ENCODE results near the gene UBE2E2.

UBE2E2 gene

DNA sequence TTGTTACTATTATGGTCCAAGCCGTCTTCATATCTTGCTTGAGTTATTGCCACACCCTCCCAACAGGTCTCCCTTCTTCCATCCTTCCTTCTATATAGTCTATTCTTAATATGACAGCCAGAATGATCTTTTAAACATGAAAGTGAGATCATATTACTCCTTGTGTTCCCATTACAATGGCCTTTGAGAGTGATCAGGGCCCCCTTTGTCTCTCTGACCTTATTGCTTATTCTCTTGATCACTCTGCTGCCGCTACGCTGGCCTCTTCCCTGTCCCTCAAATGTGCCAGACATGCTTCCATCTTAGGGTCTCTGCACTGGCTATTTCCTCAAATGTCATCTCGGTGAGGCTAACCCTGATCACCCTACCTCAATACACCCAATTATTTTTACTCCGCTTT lies 38.1 kb downstream of the UBE2E2 start:
- Mint-ChIP-seq H3K27ac (no peak overlapping the region), H3K27me3 (ENCODE audit: low read depth) (no peaks in the 10 kb centered on the region), H3K36me3 (ENCODE audit: low read depth) (no peaks in the 10 kb centered on the region), H3K9me3 (no peaks in the 10 kb centered on the region), H3K4me1 (peaks cover 19% of the 10 kb centered on the region), H3K4me3 (no peak overlapping the region)
- TF ChIP-seq, protein P1, sequence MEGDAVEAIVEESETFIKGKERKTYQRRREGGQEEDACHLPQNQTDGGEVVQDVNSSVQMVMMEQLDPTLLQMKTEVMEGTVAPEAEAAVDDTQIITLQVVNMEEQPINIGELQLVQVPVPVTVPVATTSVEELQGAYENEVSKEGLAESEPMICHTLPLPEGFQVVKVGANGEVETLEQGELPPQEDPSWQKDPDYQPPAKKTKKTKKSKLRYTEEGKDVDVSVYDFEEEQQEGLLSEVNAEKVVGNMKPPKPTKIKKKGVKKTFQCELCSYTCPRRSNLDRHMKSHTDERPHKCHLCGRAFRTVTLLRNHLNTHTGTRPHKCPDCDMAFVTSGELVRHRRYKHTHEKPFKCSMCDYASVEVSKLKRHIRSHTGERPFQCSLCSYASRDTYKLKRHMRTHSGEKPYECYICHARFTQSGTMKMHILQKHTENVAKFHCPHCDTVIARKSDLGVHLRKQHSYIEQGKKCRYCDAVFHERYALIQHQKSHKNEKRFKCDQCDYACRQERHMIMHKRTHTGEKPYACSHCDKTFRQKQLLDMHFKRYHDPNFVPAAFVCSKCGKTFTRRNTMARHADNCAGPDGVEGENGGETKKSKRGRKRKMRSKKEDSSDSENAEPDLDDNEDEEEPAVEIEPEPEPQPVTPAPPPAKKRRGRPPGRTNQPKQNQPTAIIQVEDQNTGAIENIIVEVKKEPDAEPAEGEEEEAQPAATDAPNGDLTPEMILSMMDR (IDR thresholded peaks at IDR 0.05; ENCODE audit: unreplicated experiment in 3 of 3): no peak

DNA sequence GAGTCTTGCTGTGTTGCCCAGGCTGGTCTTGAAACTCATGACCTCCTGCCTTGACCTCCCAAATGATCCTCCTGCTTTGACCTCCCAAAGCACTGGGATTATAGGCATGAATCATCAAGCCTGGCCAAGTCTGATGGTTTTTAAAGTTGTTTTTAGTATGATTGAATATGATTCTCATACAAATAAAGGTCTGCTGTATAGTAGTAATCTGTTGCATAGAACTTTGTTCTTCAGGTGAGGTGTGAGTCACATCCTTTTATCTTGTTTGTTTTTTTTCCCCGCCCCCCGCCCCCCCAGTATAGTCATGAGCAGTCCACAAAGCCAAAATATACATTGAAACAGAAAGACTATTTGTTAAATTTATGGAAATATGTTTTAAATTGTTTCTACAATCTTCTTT lies 39.0 kb downstream of the UBE2E2 start:
- no peak overlapping the region for H3K27ac Mint-ChIP-seq
- peaks cover 14% of the 10 kb centered on the region for H3K4me1 Mint-ChIP-seq
- H3K9me3 Mint-ChIP-seq: no peaks in the 10 kb centered on the region
- no peak overlapping the region for H3K4me3 Mint-ChIP-seq
- TF ChIP-seq, protein P1 (IDR thresholded peaks at IDR 0.05; ENCODE audit: unreplicated experiment in 3 of 3): no peak
- no peaks in the 10 kb centered on the region for H3K27me3 Mint-ChIP-seq (ENCODE audit: low read depth)
- no peaks in the 10 kb centered on the region for H3K36me3 Mint-ChIP-seq (ENCODE audit: low read depth)

DNA sequence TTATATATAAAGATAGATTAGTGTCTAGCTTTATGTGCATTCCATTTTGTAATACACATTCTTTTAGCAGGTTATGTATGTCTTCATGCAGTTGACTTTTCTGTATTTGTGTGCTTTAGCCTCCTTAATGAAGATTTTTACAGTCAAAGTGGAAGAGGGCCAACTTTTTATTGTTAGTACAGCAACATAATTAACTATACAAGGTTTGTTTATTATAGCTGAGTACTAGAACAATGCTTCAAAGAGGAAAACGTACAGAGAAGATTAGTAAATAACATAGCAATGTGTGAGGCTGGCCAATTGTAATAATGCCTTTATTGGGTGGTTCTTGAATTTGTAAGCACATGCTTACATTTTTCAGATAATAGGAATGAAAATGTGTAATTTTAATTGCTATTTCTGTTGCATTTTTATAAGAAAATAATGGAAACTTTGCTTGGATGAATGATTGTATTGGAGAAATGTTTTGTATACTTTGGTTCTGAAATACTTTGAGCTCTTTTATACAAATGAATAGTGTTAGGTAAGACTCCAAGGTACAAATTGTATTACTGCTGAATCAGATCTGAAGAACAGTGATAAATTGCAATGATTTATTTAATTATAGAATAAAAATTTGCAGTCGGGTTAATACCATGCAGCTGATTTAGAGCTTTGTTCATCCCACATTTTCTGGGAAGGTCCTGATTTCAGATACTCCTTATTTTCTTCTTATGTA lies 41.4 kb downstream of the UBE2E2 start:
- Mint-ChIP-seq H3K4me1 (peaks cover 10% of the 10 kb centered on the region), H3K27me3 (ENCODE audit: low read depth) (no peaks in the 10 kb centered on the region), H3K36me3 (ENCODE audit: low read depth) (no peaks in the 10 kb centered on the region), H3K4me3 (no peak overlapping the region), H3K27ac (no peak overlapping the region), H3K9me3 (no peaks in the 10 kb centered on the region)
- TF ChIP-seq, protein P1 (IDR thresholded peaks at IDR 0.05; ENCODE audit: unreplicated experiment in 3 of 3): no peak

DNA sequence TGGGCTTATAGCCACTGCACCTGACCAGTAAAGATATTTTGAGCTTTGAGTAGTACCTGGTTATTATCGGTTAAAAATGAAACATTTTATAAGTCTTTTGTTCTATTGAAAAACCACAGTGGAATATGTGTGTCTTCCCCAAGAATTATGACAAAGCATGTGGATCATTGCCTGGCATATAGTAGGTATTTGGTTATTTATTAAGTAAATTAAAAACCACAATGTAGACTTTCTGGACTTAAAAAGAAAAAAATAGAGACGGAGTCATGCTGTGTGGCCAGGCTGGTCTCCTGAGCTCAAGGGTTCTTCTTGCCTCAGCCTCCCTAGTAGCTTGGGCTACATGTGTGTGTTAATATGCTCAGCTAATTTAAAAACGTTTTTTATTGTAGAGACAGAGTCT lies 43.5 kb downstream of the UBE2E2 start:
- no peak overlapping the region for H3K4me3 Mint-ChIP-seq
- no peaks in the 10 kb centered on the region for H3K27me3 Mint-ChIP-seq (ENCODE audit: low read depth)
- H3K36me3 Mint-ChIP-seq (ENCODE audit: low read depth): no peaks in the 10 kb centered on the region
- H3K27ac Mint-ChIP-seq: no peak overlapping the region
- H3K4me1 Mint-ChIP-seq: peaks cover 6% of the 10 kb centered on the region
- TF ChIP-seq, protein P1 (IDR thresholded peaks at IDR 0.05; ENCODE audit: unreplicated experiment in 3 of 3): no peak
- H3K9me3 Mint-ChIP-seq: no peaks in the 10 kb centered on the region

DNA sequence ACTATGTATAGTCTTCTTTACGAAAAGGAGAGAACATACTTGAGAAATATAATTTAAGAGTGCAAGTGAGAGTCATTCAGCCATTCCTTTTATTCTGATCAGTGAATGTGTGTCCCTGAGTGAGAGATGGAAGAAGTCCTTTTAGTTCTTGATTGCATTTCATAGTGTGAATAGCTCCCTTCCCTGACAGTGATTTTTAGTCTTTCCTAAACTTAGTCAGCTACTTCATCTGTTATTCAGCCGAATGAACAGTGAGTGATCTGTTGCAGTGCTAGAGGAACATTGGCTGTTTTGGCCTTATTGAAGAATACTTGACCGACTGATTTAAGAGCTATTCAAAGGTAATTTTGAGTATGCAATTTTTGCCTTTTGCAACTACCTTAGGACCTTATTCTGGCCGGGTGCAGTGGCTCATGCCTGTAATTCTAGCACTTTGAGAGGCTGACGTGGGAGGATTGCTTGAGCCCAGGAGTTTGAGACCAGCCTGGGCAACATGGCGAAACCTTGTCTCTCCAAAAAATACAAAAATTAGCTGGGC lies 45.5 kb downstream of the UBE2E2 start:
- no peak overlapping the region for H3K27ac Mint-ChIP-seq
- H3K36me3 Mint-ChIP-seq (ENCODE audit: low read depth): no peaks in the 10 kb centered on the region
- peaks cover 5% of the 10 kb centered on the region for H3K4me1 Mint-ChIP-seq
- no peak overlapping the region for H3K4me3 Mint-ChIP-seq
- no peaks in the 10 kb centered on the region for H3K9me3 Mint-ChIP-seq
- no peaks in the 10 kb centered on the region for H3K27me3 Mint-ChIP-seq (ENCODE audit: low read depth)
- TF ChIP-seq, protein P1 (IDR thresholded peaks at IDR 0.05; ENCODE audit: unreplicated experiment in 3 of 3): no peak

DNA sequence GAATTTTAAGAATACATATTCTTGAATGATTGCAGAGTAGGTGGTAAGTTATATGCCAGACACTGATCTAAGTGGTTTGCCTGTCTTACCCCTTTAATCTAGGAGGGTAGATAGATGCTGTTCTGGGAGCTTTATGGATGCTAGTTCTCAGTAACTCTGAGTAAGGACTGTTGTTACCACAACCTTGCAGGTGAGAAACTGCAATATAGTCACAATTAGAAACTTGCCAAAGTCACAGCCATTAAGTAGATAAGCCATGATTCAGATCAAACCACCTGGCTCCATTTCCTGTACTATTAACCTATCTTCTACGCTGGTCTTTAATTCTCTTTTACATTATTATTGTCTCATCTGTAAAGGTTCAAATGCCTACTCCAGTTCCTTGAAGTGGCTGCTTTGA lies 46.8 kb downstream of the UBE2E2 start:
- TF ChIP-seq, protein P1 (IDR thresholded peaks at IDR 0.05; ENCODE audit: unreplicated experiment in 3 of 3): no peak
- H3K9me3 Mint-ChIP-seq: no peaks in the 10 kb centered on the region
- H3K27me3 Mint-ChIP-seq (ENCODE audit: low read depth): no peaks in the 10 kb centered on the region
- H3K36me3 Mint-ChIP-seq (ENCODE audit: low read depth): no peaks in the 10 kb centered on the region
- H3K4me3 Mint-ChIP-seq: no peak overlapping the region
- H3K4me1 Mint-ChIP-seq: peaks cover 15% of the 10 kb centered on the region
- H3K27ac Mint-ChIP-seq: no peak overlapping the region
